ENCODE results near the gene LRRK1.

The LRRK1 gene

DNA sequence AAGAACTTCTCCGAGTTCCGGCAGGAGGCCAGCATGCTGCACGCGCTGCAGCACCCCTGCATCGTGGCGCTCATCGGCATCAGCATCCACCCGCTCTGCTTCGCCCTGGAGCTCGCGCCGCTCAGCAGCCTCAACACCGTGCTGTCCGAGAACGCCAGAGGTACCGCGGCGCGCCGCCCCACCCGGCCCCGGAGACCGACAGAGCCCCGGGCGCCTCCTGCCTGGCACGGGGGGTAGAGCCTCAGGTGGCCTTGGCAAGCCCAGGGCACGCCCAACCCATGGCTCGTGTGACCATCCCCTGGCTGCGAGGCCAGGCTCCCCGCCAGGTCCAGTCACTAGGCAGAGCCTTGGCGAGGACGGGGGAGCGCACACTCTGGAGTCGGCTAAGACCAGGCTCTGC is 134.1 kb downstream of the LRRK1 start:
- Histone ChIP-seq H3K27me3 (ENCODE audit: insufficient read depth, low read length) (no peaks in the 10 kb centered on the region), H3K23ac (ENCODE audit: low read length) (no peak overlapping the region), H3K4me3 (ENCODE audit: low read depth, low read length) (no peak overlapping the region), H2BK120ac (ENCODE audit: insufficient read depth, low read length, poor library complexity) (no peak overlapping the region), H4K91ac (ENCODE audit: low read depth, low read length) (no peak overlapping the region), H3K9ac (ENCODE audit: low read length) (no peak overlapping the region), H2AFZ (ENCODE audit: insufficient read depth, low read length, poor library complexity) (no peak overlapping the region), H3K4ac (ENCODE audit: low read depth, low read length) (no peak overlapping the region), H2BK5ac (ENCODE audit: low read depth, low read length, poor library complexity) (no peak overlapping the region), H3K36me3 (ENCODE audit: control insufficient read depth in 1 of 2, insufficient read depth in 2 of 2, low read length in 2 of 2) (no peaks in the 10 kb centered on the region), H3K9me3 (ENCODE audit: insufficient read depth, low read depth, low read length) (peaks cover 2% of the 10 kb centered on the region), H3K79me1 (ENCODE audit: low read length) (no peaks in the 10 kb centered on the region), H3K18ac (ENCODE audit: low read length) (no peak overlapping the region), H3K27ac (ENCODE audit: low read depth, low read length) (no peak overlapping the region), H2BK12ac (ENCODE audit: low read length) (no peak overlapping the region), H4K12ac (ENCODE audit: low read depth, low read length) (no peak overlapping the region), H4K8ac (ENCODE audit: low read depth, low read length) (no peak overlapping the region), H3K4me1 (ENCODE audit: control insufficient read depth in 1 of 2, insufficient read depth in 2 of 2, low read length in 2 of 2) (no peaks in the 10 kb centered on the region), H3K4me2 (ENCODE audit: low read length) (no peak overlapping the region), H2AK5ac (ENCODE audit: low read length) (no peak overlapping the region), H3K14ac (ENCODE audit: low read length) (no peak overlapping the region), H3K79me2 (ENCODE audit: control insufficient read depth, insufficient read depth, low read length, poor library complexity) (no peaks in the 10 kb centered on the region)
- WGBS (ENCODE audit: extremely low coverage, insufficient coverage, insufficient read length), result no CpG with 5 or more reads among the region's 34 CpGs
- no peak for DNase-seq

DNA sequence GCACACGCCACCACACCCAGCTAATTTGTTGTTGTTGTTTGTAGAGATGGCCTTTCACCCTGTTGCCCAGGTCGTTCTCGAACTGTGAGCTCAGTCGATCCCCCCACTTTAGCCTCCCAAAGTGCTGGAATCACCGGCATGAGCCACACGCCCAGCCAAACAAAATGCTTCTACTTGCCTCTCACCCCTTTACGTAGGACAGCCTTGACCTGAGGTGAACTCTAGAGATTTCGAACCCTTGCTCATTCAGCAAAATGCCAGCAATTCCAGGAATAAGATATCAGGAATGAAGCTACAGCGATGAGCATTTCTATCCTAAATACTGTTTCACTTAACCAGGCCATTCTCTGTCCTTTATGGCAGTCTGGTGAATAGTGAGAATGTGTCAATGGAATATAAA is 135.0 kb downstream of the LRRK1 start:
- H2BK12ac ChIP-seq (ENCODE audit: low read length), result no peak overlapping the region
- H3K27ac ChIP-seq (ENCODE audit: low read depth, low read length), result no peak overlapping the region
- H2BK5ac ChIP-seq (ENCODE audit: low read depth, low read length, poor library complexity), result no peak overlapping the region
- no peaks in the 10 kb centered on the region for H3K27me3 ChIP-seq (ENCODE audit: insufficient read depth, low read length)
- H4K8ac ChIP-seq (ENCODE audit: low read depth, low read length), result no peak overlapping the region
- no peaks in the 10 kb centered on the region for H3K4me1 ChIP-seq (ENCODE audit: control insufficient read depth in 1 of 2, insufficient read depth in 2 of 2, low read length in 2 of 2)
- no peak overlapping the region for H3K23ac ChIP-seq (ENCODE audit: low read length)
- no CpG with 5 or more reads among the region's 9 CpGs for WGBS (ENCODE audit: extremely low coverage, insufficient coverage, insufficient read length)
- H3K79me1 ChIP-seq (ENCODE audit: low read length), result no peaks in the 10 kb centered on the region
- H3K9me3 ChIP-seq (ENCODE audit: insufficient read depth, low read depth, low read length), result peaks cover 2% of the 10 kb centered on the region
- no peak overlapping the region for H3K9ac ChIP-seq (ENCODE audit: low read length)
- H3K4ac ChIP-seq (ENCODE audit: low read depth, low read length), result no peak overlapping the region
- peak; percentile 80 to 86 for DNase-seq
- no peak overlapping the region for H3K4me3 ChIP-seq (ENCODE audit: low read depth, low read length)
- no peak overlapping the region for H2AFZ ChIP-seq (ENCODE audit: insufficient read depth, low read length, poor library complexity)
- H3K14ac ChIP-seq (ENCODE audit: low read length), result no peak overlapping the region
- H2AK5ac ChIP-seq (ENCODE audit: low read length), result no peak overlapping the region
- H3K79me2 ChIP-seq (ENCODE audit: control insufficient read depth, insufficient read depth, low read length, poor library complexity), result no peaks in the 10 kb centered on the region
- no peaks in the 10 kb centered on the region for H3K36me3 ChIP-seq (ENCODE audit: control insufficient read depth in 1 of 2, insufficient read depth in 2 of 2, low read length in 2 of 2)
- H3K4me2 ChIP-seq (ENCODE audit: low read length), result no peak overlapping the region
- H4K12ac ChIP-seq (ENCODE audit: low read depth, low read length), result no peak overlapping the region
- H2BK120ac ChIP-seq (ENCODE audit: insufficient read depth, low read length, poor library complexity), result no peak overlapping the region
- no peak overlapping the region for H3K18ac ChIP-seq (ENCODE audit: low read length)
- H4K91ac ChIP-seq (ENCODE audit: low read depth, low read length), result no peak overlapping the region

GRCh38 chr15:101054991-101055390 is 135.8 kb downstream of the LRRK1 start:
- Histone ChIP-seq H3K27me3 (ENCODE audit: insufficient read depth, low read length) (no peaks in the 10 kb centered on the region), H3K14ac (ENCODE audit: low read length) (no peak overlapping the region), H4K12ac (ENCODE audit: low read depth, low read length) (no peak overlapping the region), H2AFZ (ENCODE audit: insufficient read depth, low read length, poor library complexity) (no peak overlapping the region), H3K79me2 (ENCODE audit: control insufficient read depth, insufficient read depth, low read length, poor library complexity) (no peaks in the 10 kb centered on the region), H3K9ac (ENCODE audit: low read length) (no peak overlapping the region), H3K36me3 (ENCODE audit: control insufficient read depth in 1 of 2, insufficient read depth in 2 of 2, low read length in 2 of 2) (no peaks in the 10 kb centered on the region), H3K4me1 (ENCODE audit: control insufficient read depth in 1 of 2, insufficient read depth in 2 of 2, low read length in 2 of 2) (peaks cover 0 to 4% of the 10 kb centered on the region in 2 experiments), H4K91ac (ENCODE audit: low read depth, low read length) (no peak overlapping the region), H2BK5ac (ENCODE audit: low read depth, low read length, poor library complexity) (no peak overlapping the region), H2AK5ac (ENCODE audit: low read length) (no peak overlapping the region), H3K4ac (ENCODE audit: low read depth, low read length) (no peak overlapping the region), H2BK12ac (ENCODE audit: low read length) (no peak overlapping the region), H3K79me1 (ENCODE audit: low read length) (no peaks in the 10 kb centered on the region), H4K8ac (ENCODE audit: low read depth, low read length) (no peak overlapping the region), H3K18ac (ENCODE audit: low read length) (no peak overlapping the region), H3K4me3 (ENCODE audit: low read depth, low read length) (no peak overlapping the region), H3K9me3 (ENCODE audit: insufficient read depth, low read depth, low read length) (peaks cover 2% of the 10 kb centered on the region), H3K4me2 (ENCODE audit: low read length) (no peak overlapping the region), H2BK120ac (ENCODE audit: insufficient read depth, low read length, poor library complexity) (no peak overlapping the region), H3K23ac (ENCODE audit: low read length) (no peak overlapping the region), H3K27ac (ENCODE audit: low read depth, low read length) (no peak overlapping the region)
- DNase-seq, result peak; percentile 71 to 78
- no CpG with 5 or more reads among the region's 12 CpGs for WGBS (ENCODE audit: extremely low coverage, insufficient coverage, insufficient read length)

- Histone ChIP-seq H2AFZ (ENCODE audit: insufficient read depth, low read length, poor library complexity) (no peak overlapping the region), H4K91ac (ENCODE audit: low read depth, low read length) (no peak overlapping the region), H2BK12ac (ENCODE audit: low read length) (no peak overlapping the region), H3K79me1 (ENCODE audit: low read length) (no peaks in the 10 kb centered on the region), H3K36me3 (ENCODE audit: control insufficient read depth in 1 of 2, insufficient read depth in 2 of 2, low read length in 2 of 2) (no peaks in the 10 kb centered on the region), H3K4me2 (ENCODE audit: low read length) (no peak overlapping the region), H4K12ac (ENCODE audit: low read depth, low read length) (no peak overlapping the region), H2AK5ac (ENCODE audit: low read length) (no peak overlapping the region), H3K23ac (ENCODE audit: low read length) (no peak overlapping the region), H2BK120ac (ENCODE audit: insufficient read depth, low read length, poor library complexity) (no peak overlapping the region), H3K27ac (ENCODE audit: low read depth, low read length) (no peak overlapping the region), H3K4ac (ENCODE audit: low read depth, low read length) (no peak overlapping the region), H3K18ac (ENCODE audit: low read length) (no peak overlapping the region), H3K9ac (ENCODE audit: low read length) (no peak overlapping the region), H3K4me1 (ENCODE audit: control insufficient read depth in 1 of 2, insufficient read depth in 2 of 2, low read length in 2 of 2) (peaks cover 0 to 5% of the 10 kb centered on the region in 2 experiments), H4K8ac (ENCODE audit: low read depth, low read length) (no peak overlapping the region), H3K4me3 (ENCODE audit: low read depth, low read length) (no peak overlapping the region), H3K9me3 (ENCODE audit: insufficient read depth, low read depth, low read length) (peaks cover 2% of the 10 kb centered on the region), H3K14ac (ENCODE audit: low read length) (no peak overlapping the region), H3K79me2 (ENCODE audit: control insufficient read depth, insufficient read depth, low read length, poor library complexity) (no peaks in the 10 kb centered on the region), H3K27me3 (ENCODE audit: insufficient read depth, low read length) (no peaks in the 10 kb centered on the region), H2BK5ac (ENCODE audit: low read depth, low read length, poor library complexity) (no peak overlapping the region)
- WGBS (ENCODE audit: extremely low coverage, insufficient coverage, insufficient read length), result no CpG with 5 or more reads among the region's 2 CpGs
- no peak for DNase-seq
These were observed 136.3 kb downstream of the LRRK1 start for GRCh38 chr15:101055411-101055810.

All from trophoblast cell (in vitro differentiated cells and primary cell).